Stimulated activated CD4-positive, alpha-beta T cell treated with anti-CD3 and anti-CD28 coated beads, Interleukin-12 subunit alpha, Interleukin-12 subunit beta, amount 100 ng/mL, for 4 hours (primary cell): ENCODE results near the gene RBM22.
A peak's percentile ranks its signal among the peaks of the same experiment; 100 is the strongest.
"Not testable (repeated sequence)": the region's sequence is repeated elsewhere in the genome, so short reads cannot be mapped to it uniquely, and the experiment has no call there.

Source experiments
- DNase-seq: peaks from one replicate; pipeline ENCODE4 v3.0.0-alpha.2; 2020

RBM22 gene

GRCh38 chr5:150700594-150701377, at the start of gene RBM22:
Gene RBM22 (minus strand): TSS chr5:150701062. CDS start chr5:150700985, 77 bp downstream.
- DNase-seq, result peak; percentile 88

DNA sequence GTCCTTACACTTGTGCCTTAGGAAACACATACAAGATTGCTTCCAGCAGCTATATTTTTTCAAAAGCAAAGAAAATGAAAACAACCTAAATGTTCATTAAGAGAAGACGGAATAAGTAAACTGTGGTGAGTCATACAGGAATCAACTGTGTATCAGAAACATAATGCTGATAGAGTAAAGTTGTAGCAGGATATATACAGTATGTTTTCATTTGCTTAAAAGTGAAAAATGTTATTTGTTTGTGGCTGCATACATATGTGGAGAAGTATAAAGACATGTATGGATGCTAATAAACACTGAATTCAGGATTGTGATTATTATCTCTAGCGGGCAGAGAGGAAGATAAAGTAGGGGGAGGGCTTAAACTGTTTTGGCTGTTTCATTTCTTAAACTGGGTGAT, 49.6 kb upstream of the RBM22 start:
- DNase-seq, result no peak

GRCh38 chr5:150743142-150743488, 42.3 kb upstream of the RBM22 start:
- not testable (repeated sequence) for DNase-seq

GRCh38 chr5:150742455-150743141, 41.7 kb upstream of the RBM22 start:
- DNase-seq, result not testable (repeated sequence)

- no peak for DNase-seq
Observed at GRCh38 chr5:150740992-150741391, 40.1 kb upstream of the RBM22 start.

DNA sequence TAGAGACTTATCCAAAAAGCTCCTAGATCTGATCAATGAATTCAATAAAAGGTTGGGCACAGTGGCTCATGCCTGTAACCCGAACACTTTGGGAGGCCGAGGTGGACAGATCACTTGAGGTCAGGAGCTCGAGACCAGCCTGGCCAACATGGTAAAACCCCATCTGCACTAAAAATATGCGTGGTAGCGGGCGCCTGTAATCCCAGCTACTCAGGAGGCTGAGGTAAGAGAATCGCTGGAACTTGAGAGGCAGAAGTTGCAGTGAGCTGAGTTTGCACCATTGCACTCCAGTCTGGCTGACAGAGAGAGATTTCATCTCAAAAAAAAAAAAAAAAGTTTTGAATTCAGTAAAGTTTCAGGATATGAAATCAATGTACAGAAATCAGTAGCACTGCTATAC, 38.0 kb upstream of the RBM22 start:
- no peak for DNase-seq

GRCh38 chr5:150734579-150735384, 33.9 kb upstream of the RBM22 start:
- DNase-seq, result no peak

GRCh38 chr5:150731669-150732242, 30.9 kb upstream of the RBM22 start:
- DNase-seq, result no peak

- no peak for DNase-seq
Observed at GRCh38 chr5:150729859-150730258, 29.0 kb upstream of the RBM22 start.

- DNase-seq, result no peak
Observed at GRCh38 chr5:150723845-150724244, 23.0 kb upstream of the RBM22 start.

DNA sequence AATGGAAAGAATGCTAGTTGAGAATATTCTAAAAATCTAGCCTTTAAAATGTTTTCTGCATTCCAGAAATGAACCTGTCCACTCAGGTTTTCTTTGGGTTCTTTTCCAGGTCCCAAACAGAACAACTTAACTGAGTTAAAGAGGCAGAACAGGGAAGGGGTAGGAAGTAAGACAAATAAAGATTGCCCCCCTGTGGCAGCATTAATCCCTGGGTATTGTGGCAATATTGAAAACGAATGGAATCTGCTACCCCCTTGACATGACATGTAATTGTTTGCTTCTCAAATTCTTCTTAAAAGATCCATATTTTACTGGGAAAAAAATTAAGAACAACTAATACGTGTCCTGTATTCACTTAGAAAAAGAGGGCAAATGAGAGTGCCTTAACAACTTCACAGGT, 9.3 kb upstream of the RBM22 start:
- DNase-seq, result no peak

GRCh38 chr5:150706776-150707390, 6.0 kb upstream of the RBM22 start:
- no peak for DNase-seq

- DNase-seq, result no peak
Observed at GRCh38 chr5:150703762-150704161, 2.9 kb upstream of the RBM22 start.

GRCh38 chr5:150700246-150700593, 642 bp downstream of the RBM22 start:
- no peak for DNase-seq

- DNase-seq, result no peak
Observed at GRCh38 chr5:150694612-150695011, 6.2 kb downstream of the RBM22 start.

- DNase-seq, result no peak
Observed at GRCh38 chr5:150692276-150692675, 8.6 kb downstream of the RBM22 start.

- DNase-seq, result no peak
Observed at GRCh38 chr5:150690760-150691159, 10.1 kb downstream of the RBM22 start.

GRCh38 chr5:150689120-150689519, 11.7 kb downstream of the RBM22 start:
- no peak for DNase-seq

DNA sequence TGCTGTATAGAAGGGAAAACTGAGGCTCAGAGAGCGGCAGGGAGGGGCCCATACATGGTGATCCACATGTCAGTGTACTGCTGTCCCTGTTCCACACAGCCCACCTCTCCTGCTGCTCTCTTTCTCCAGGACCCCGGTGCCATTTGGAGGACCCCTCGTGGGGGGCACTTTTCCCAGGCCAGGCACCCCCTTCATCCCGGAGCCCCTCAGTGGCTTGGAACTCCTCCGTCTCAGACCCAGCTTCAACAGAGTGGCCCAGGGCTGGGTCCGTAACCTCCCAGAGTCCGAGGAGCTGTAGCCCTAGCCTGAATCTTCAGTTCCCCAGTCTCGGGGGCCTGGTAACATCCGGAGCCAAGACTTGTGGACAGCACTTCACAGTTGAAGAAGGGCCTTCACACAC, 24.3 kb downstream of the RBM22 start:
- DNase-seq, result no peak

DNA sequence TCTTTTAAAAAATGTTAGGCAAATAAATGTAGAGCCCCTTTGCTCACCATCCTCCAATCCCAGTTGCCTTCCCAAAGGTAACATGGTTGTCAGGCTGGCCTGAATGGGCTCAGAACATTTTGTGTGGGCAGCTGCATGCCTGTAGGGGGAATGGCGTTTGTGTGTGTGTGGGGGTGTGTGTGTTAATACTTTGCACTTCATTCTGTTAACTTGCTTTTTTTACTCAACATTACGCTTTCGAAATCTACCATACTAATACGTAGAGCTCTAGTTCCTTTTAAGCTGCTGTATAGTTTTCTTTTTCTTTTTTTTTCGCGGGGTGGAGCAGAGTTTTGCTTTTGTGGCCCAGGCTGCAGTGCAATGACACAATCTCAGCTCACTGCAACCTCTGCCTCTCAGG, 25.8 kb downstream of the RBM22 start:
- no peak for DNase-seq

- DNase-seq, result no peak
Observed at GRCh38 chr5:150674341-150674821, 26.5 kb downstream of the RBM22 start.

DNA sequence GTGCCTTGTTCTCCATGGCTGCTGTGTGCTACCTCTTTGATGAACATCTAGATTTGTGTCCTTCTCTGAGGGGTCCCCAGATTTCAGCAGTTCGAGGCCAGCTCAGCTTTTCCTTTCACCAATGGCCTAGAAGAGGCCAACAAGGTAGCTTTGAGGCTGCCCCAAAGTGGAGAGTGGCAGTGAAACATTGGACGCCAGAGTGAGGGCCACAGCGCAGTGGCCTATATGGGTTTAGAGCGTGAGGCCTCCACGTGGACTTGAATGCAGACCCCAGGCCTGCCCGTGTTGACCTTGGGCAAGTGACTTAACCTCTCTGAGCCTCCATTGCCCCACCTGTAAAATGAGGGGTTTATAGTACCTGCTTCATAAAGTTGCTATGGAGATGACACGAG, 28.0 kb downstream of the RBM22 start:
- DNase-seq, result no peak
